GM23338 (cell line): Measurements from ENCODE around the gene ARHGEF25. TPM values are rescaled to one million over a fixed set of nuclear protein-coding genes. Genes with fewer than 3 reads are reported as not detected.

Source experiments
- ATAC-seq: fragments of 200-7000 bp; cut with Tn5 transposase; 3 replicates; pipeline ENCODE4 v1.9.1; 2020
- DNase-seq: peaks from one replicate; pipeline ENCODE4 v3.0.0-alpha.2; 2015; ENCODE audit warnings: low spot score
- H2AFZ ChIP-seq: fragments of 200-600 bp; sonication (generic); 2 replicates; pipeline ENCODE4 v1.8.0; 2016; ENCODE audit warnings: antibody characterized with exemption, mild to moderate bottlenecking, moderate library complexity
- H3F3A ChIP-seq: fragments of 200-600 bp; sonication (generic); replicated peaks from 2 replicates; pipeline ENCODE4 v1.8.0; 2017; ENCODE audit warnings: antibody characterized with exemption, mixed run types, low read depth
- H3K27ac ChIP-seq: fragments of 200-600 bp; sonication (generic); 2 replicates; pipeline ENCODE4 v1.6.1; 2016; ENCODE audit warnings: low read depth
- H3K27me3 ChIP-seq: fragments of 200-600 bp; sonication (generic); 2 replicates; pipeline ENCODE4 v1.8.0; 2016; ENCODE audit warnings: mild to moderate bottlenecking, mixed run types, moderate library complexity; ENCODE audit not compliant: insufficient read depth
- H3K36me3 ChIP-seq: fragments of 200-600 bp; sonication (generic); 2 replicates; pipeline ENCODE4 v1.8.0; 2016; ENCODE audit warnings: mild to moderate bottlenecking; ENCODE audit not compliant: insufficient read depth
- H3K4me1 ChIP-seq: fragments of 200-600 bp; sonication (generic); 2 replicates; pipeline ENCODE4 v1.8.0; 2016; ENCODE audit warnings: mild to moderate bottlenecking, moderate library complexity; ENCODE audit not compliant: insufficient read depth
- H3K4me2 ChIP-seq: fragments of 200-600 bp; sonication (generic); 2 replicates; pipeline ENCODE4 v1.7.1; 2017; ENCODE audit warnings: mixed run types
- H3K4me3 ChIP-seq: fragments of 200-600 bp; sonication (generic); 2 replicates; pipeline ENCODE4 v1.6.1; 2016; ENCODE audit warnings: mixed run types
- H3K79me2 ChIP-seq: fragments of 200-600 bp; sonication (generic); replicated peaks from 2 replicates; pipeline ENCODE4 v1.8.0; 2017; ENCODE audit warnings: mild to moderate bottlenecking; ENCODE audit not compliant: insufficient read depth
- H3K9me2 ChIP-seq: fragments of 200-600 bp; sonication (generic); 2 replicates; pipeline ENCODE4 v1.8.0; 2017; ENCODE audit not compliant: insufficient read depth
- H4K20me1 ChIP-seq: fragments of 200-600 bp; sonication (generic); replicated peaks from 2 replicates; pipeline ENCODE4 v1.8.0; 2017; ENCODE audit warnings: mild to moderate bottlenecking; ENCODE audit not compliant: insufficient read depth
- H3K27ac Mint-ChIP-seq: 2 replicates; pipeline ENCODE4 v1.8.0; 2020; ENCODE audit warnings: inconsistent platforms, mild to moderate bottlenecking, moderate library complexity, mixed read lengths
- H3K27me3 Mint-ChIP-seq: 3 replicates; pipeline ENCODE4 v1.8.0; 2022; ENCODE audit warnings: low read depth, mild to moderate bottlenecking, moderate library complexity, mixed read lengths, inconsistent platforms; ENCODE audit not compliant: insufficient read depth, poor library complexity
- H3K36me3 Mint-ChIP-seq: 3 replicates; pipeline ENCODE4 v1.8.0; 2021; ENCODE audit warnings: low read depth, mild to moderate bottlenecking, inconsistent platforms, moderate library complexity, mixed read lengths
- H3K4me1 Mint-ChIP-seq: 3 replicates; pipeline ENCODE4 v1.8.0; 2020; ENCODE audit warnings: mild to moderate bottlenecking, inconsistent platforms, mixed read lengths
- H3K4me3 Mint-ChIP-seq: 3 replicates; pipeline ENCODE4 v1.8.0; 2021; ENCODE audit warnings: moderate library complexity, mild to moderate bottlenecking, inconsistent platforms, mixed read lengths
- H3K9me3 Mint-ChIP-seq: 3 replicates; pipeline ENCODE4 v1.8.0; 2020; ENCODE audit warnings: moderate library complexity, mild to moderate bottlenecking, inconsistent platforms, mixed read lengths
- CREB1 ChIP-seq: fragments of 250-450 bp; sonication (Bioruptor Pico); IDR thresholded peaks from 2 replicates; pipeline ENCODE4 v1.5.0; 2020; ENCODE audit warnings: low read depth, mild to moderate bottlenecking, moderate library complexity
- EZH2 ChIP-seq: fragments of 200-600 bp; sonication (generic); IDR thresholded peaks from one replicate; pipeline ENCODE4 v1.8.0; 2017; ENCODE audit warnings: antibody characterized with exemption, mild to moderate bottlenecking, low read depth; ENCODE audit not compliant: unreplicated experiment
- EZH2phosphoT487 ChIP-seq: fragments of 200-600 bp; sonication (generic); IDR thresholded peaks from one replicate; pipeline ENCODE4 v1.8.1; 2018; ENCODE audit warnings: antibody characterized with exemption; ENCODE audit not compliant: unreplicated experiment
- JUNB ChIP-seq: IDR thresholded peaks from one replicate; pipeline ENCODE4 v1.6.1; 2016; ENCODE audit warnings: antibody characterized with exemption; ENCODE audit not compliant: unreplicated experiment
- NANOG ChIP-seq: IDR thresholded peaks from 2 replicates; pipeline ENCODE4 v1.6.1; 2016; ENCODE audit warnings: antibody characterized with exemption, borderline replicate concordance
- POLR2AphosphoS5 ChIP-seq: IDR thresholded peaks from 2 replicates; pipeline ENCODE4 v1.6.1; 2016; ENCODE audit warnings: antibody characterized with exemption, low read depth
- STAT1 ChIP-seq: IDR thresholded peaks from one replicate; pipeline ENCODE4 v1.6.1; 2016; ENCODE audit warnings: antibody characterized with exemption; ENCODE audit not compliant: unreplicated experiment
- ZNF114 ChIP-seq: fragments of 250-450 bp; sonication (Bioruptor Pico); IDR thresholded peaks from 2 replicates; pipeline ENCODE4 v1.5.0; 2020; ENCODE audit warnings: mild to moderate bottlenecking, moderate library complexity
- ZNF331 ChIP-seq: fragments of 250-450 bp; sonication (Bioruptor Pico); IDR thresholded peaks from 2 replicates; pipeline ENCODE4 v1.5.0; 2020; ENCODE audit warnings: low read depth, mild to moderate bottlenecking, moderate library complexity
- polyA plus RNA-seq: library from polyadenylated mRNA; unstranded; fragments of >200 nt; fragmentation: Nextera tagmentation; extraction: Ambion mirVana; gene quantifications from 2 replicates; pipeline ENCODE4 v1.2.1, GENCODE V29; 2016
- total RNA-seq: library from RNA; depleted of rRNA; stranded (reverse); fragments of >200 nt; shearing (Covaris generic); gene quantifications from 2 replicates; pipeline ENCODE4 v1.2.3, GENCODE V29; 2014
- TF ChIP-seq, protein P1 (sequence below): IDR thresholded peaks from 2 replicates; pipeline ENCODE4 v1.6.1; 2016; ENCODE audit warnings: antibody characterized with exemption
- TF ChIP-seq, protein P2 (sequence below): fragments of 250-450 bp; sonication (Bioruptor Pico); IDR thresholded peaks from 2 replicates; pipeline ENCODE4 v1.5.0; 2020; ENCODE audit warnings: mild to moderate bottlenecking, moderate library complexity
- TF ChIP-seq, protein P3 (sequence below), 2 experiments: fragments of 200-600 bp in 1 of 2; sonication (generic) in 1 of 2; conservative IDR thresholded peaks; 2 replicates each; pipeline versions ENCODE4 v1.5.1 to v1.6.1; 2016 to 2017; ENCODE audit warnings: antibody characterized with exemption in 2 of 2, low read depth in 2 of 2, mild to moderate bottlenecking in 2 of 2, moderate library complexity in 1 of 2
- TF ChIP-seq, protein P4 (sequence below): IDR thresholded peaks from one replicate; pipeline ENCODE4 v1.6.1; 2018; ENCODE audit warnings: antibody characterized with exemption; ENCODE audit not compliant: unreplicated experiment

The ARHGEF25 gene
- total and polyA plus RNA-seq, 2 experiments from 2014 or later: 0.53 to 10.2 TPM

DNA sequence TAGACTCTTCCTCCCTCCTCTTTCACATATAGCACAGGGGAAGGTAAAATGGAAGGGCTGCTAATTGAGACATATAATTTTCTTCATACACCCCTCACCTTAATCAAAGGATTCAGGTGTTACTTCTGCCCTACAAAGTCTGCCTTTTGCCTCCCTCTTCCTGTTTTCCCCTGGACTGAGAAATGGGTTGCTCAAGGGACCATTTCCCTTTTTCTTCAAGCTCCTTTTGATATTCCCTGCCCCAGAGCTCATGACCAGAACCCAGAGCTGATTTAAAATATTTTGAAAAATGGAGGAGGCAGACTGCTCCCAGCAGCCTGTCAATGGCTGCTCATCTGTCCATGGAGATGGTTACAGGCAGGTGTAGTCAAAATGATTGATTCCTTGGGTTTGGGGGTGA is 26.5 kb upstream of the ARHGEF25 start:
- Histone ChIP-seq H3K27ac (no peak overlapping the region), H3K36me3 (peaks cover 8% of the 10 kb centered on the region), H3F3A (peaks cover 10% of the 10 kb centered on the region; the same call in 1 of the 2 replicates), H2AFZ (no peak overlapping the region), H3K4me2 (no peak overlapping the region), H3K27me3 (0 out of 2 replicates have a peak, but pooled peaks cover 8% of the 10 kb centered on the region), H3K4me1 (no peaks in the 10 kb centered on the region), H3K9me2 (no peaks in the 10 kb centered on the region), H3K79me2 (no peaks in the 10 kb centered on the region), H3K4me3 (no peak overlapping the region), H4K20me1 (peaks cover 10% of the 10 kb centered on the region)
- Mint-ChIP-seq H3K9me3 (no peaks in the 10 kb centered on the region), H3K4me3 (no peak overlapping the region), H3K27me3 (no peaks in the 10 kb centered on the region), H3K27ac (no peak overlapping the region), H3K4me1 (peaks cover 4% of the 10 kb centered on the region; the same call in 2 of the 3 replicates), H3K36me3 (peaks cover 17% of the 10 kb centered on the region)
- ATAC-seq (no peak), DNase-seq (no peak)
- no peak for TF ChIP-seq POLR2AphosphoS5
- TF ChIP-seq ZNF331 (CRISPR knock-in tag): no peak
- TF ChIP-seq, protein P1, sequence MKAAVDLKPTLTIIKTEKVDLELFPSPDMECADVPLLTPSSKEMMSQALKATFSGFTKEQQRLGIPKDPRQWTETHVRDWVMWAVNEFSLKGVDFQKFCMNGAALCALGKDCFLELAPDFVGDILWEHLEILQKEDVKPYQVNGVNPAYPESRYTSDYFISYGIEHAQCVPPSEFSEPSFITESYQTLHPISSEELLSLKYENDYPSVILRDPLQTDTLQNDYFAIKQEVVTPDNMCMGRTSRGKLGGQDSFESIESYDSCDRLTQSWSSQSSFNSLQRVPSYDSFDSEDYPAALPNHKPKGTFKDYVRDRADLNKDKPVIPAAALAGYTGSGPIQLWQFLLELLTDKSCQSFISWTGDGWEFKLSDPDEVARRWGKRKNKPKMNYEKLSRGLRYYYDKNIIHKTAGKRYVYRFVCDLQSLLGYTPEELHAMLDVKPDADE: no peak
- no peak for TF ChIP-seq EZH2phosphoT487
- TF ChIP-seq STAT1: no peak
- TF ChIP-seq EZH2: no peak
- no peak for TF ChIP-seq NANOG
- TF ChIP-seq ZNF114 (CRISPR knock-in tag): no peak
- TF ChIP-seq, protein P2, sequence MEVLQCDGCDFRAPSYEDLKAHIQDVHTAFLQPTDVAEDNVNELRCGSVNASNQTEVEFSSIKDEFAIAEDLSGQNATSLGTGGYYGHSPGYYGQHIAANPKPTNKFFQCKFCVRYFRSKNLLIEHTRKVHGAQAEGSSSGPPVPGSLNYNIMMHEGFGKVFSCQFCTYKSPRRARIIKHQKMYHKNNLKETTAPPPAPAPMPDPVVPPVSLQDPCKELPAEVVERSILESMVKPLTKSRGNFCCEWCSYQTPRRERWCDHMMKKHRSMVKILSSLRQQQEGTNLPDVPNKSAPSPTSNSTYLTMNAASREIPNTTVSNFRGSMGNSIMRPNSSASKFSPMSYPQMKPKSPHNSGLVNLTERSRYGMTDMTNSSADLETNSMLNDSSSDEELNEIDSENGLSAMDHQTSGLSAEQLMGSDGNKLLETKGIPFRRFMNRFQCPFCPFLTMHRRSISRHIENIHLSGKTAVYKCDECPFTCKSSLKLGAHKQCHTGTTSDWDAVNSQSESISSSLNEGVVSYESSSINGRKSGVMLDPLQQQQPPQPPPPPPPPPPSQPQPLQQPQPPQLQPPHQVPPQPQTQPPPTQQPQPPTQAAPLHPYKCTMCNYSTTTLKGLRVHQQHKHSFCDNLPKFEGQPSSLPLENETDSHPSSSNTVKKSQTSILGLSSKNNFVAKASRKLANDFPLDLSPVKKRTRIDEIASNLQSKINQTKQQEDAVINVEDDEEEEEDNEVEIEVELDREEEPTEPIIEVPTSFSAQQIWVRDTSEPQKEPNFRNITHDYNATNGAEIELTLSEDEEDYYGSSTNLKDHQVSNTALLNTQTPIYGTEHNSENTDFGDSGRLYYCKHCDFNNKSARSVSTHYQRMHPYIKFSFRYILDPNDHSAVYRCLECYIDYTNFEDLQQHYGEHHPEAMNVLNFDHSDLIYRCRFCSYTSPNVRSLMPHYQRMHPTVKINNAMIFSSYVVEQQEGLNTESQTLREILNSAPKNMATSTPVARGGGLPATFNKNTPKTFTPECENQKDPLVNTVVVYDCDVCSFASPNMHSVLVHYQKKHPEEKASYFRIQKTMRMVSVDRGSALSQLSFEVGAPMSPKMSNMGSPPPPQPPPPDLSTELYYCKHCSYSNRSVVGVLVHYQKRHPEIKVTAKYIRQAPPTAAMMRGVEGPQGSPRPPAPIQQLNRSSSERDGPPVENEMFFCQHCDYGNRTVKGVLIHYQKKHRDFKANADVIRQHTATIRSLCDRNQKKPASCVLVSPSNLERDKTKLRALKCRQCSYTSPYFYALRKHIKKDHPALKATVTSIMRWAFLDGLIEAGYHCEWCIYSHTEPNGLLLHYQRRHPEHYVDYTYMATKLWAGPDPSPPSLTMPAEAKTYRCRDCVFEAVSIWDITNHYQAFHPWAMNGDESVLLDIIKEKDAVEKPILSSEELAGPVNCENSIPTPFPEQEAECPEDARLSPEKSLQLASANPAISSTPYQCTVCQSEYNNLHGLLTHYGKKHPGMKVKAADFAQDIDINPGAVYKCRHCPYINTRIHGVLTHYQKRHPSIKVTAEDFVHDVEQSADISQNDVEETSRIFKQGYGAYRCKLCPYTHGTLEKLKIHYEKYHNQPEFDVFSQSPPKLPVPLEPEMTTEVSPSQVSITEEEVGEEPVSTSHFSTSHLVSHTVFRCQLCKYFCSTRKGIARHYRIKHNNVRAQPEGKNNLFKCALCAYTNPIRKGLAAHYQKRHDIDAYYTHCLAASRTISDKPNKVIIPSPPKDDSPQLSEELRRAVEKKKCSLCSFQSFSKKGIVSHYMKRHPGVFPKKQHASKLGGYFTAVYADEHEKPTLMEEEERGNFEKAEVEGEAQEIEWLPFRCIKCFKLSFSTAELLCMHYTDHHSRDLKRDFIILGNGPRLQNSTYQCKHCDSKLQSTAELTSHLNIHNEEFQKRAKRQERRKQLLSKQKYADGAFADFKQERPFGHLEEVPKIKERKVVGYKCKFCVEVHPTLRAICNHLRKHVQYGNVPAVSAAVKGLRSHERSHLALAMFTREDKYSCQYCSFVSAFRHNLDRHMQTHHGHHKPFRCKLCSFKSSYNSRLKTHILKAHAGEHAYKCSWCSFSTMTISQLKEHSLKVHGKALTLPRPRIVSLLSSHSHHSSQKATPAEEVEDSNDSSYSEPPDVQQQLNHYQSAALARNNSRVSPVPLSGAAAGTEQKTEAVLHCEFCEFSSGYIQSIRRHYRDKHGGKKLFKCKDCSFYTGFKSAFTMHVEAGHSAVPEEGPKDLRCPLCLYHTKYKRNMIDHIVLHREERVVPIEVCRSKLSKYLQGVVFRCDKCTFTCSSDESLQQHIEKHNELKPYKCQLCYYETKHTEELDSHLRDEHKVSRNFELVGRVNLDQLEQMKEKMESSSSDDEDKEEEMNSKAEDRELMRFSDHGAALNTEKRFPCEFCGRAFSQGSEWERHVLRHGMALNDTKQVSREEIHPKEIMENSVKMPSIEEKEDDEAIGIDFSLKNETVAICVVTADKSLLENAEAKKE (CRISPR knock-in tag): no peak
- TF ChIP-seq, protein P3, sequence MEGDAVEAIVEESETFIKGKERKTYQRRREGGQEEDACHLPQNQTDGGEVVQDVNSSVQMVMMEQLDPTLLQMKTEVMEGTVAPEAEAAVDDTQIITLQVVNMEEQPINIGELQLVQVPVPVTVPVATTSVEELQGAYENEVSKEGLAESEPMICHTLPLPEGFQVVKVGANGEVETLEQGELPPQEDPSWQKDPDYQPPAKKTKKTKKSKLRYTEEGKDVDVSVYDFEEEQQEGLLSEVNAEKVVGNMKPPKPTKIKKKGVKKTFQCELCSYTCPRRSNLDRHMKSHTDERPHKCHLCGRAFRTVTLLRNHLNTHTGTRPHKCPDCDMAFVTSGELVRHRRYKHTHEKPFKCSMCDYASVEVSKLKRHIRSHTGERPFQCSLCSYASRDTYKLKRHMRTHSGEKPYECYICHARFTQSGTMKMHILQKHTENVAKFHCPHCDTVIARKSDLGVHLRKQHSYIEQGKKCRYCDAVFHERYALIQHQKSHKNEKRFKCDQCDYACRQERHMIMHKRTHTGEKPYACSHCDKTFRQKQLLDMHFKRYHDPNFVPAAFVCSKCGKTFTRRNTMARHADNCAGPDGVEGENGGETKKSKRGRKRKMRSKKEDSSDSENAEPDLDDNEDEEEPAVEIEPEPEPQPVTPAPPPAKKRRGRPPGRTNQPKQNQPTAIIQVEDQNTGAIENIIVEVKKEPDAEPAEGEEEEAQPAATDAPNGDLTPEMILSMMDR (conservative IDR thresholded peaks at IDR 0.05; ENCODE audit: low read depth in 2 of 2): no peak
- TF ChIP-seq, protein P4, sequence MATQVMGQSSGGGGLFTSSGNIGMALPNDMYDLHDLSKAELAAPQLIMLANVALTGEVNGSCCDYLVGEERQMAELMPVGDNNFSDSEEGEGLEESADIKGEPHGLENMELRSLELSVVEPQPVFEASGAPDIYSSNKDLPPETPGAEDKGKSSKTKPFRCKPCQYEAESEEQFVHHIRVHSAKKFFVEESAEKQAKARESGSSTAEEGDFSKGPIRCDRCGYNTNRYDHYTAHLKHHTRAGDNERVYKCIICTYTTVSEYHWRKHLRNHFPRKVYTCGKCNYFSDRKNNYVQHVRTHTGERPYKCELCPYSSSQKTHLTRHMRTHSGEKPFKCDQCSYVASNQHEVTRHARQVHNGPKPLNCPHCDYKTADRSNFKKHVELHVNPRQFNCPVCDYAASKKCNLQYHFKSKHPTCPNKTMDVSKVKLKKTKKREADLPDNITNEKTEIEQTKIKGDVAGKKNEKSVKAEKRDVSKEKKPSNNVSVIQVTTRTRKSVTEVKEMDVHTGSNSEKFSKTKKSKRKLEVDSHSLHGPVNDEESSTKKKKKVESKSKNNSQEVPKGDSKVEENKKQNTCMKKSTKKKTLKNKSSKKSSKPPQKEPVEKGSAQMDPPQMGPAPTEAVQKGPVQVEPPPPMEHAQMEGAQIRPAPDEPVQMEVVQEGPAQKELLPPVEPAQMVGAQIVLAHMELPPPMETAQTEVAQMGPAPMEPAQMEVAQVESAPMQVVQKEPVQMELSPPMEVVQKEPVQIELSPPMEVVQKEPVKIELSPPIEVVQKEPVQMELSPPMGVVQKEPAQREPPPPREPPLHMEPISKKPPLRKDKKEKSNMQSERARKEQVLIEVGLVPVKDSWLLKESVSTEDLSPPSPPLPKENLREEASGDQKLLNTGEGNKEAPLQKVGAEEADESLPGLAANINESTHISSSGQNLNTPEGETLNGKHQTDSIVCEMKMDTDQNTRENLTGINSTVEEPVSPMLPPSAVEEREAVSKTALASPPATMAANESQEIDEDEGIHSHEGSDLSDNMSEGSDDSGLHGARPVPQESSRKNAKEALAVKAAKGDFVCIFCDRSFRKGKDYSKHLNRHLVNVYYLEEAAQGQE: no peak
- TF ChIP-seq JUNB: no peak
- TF ChIP-seq CREB1 (CRISPR knock-in tag): no peak
